Thyroid gland (tissue), 4 donors: ENCODE results near the gene TMC3.

ENCODE experiments used
- CTCF ChIP-seq, 6 experiments: fragments of 200-600 bp in 3 of 6; fragments of 450-650 bp in 3 of 6; sonication (generic) in 3 of 6; IDR thresholded peaks; one replicate each; pipeline ENCODE4 v1.5.1; 2016 to 2019; ENCODE audit warnings: antibody characterized with exemption in 6 of 6, mild to moderate bottlenecking in 2 of 6, inconsistent platforms in 1 of 6, moderate library complexity in 1 of 6
- POLR2A ChIP-seq, 2 donors: fragments of 450-650 bp; IDR thresholded peaks; one replicate each; pipeline ENCODE4 v1.6.1; 2017; ENCODE audit warnings: antibody characterized with exemption in 2 of 2, mild to moderate bottlenecking in 2 of 2, moderate library complexity in 1 of 2

GRCh38 chr15:81407176-81407575 is 33.2 kb upstream of the TMC3 start:
- TF ChIP-seq CTCF (IDR thresholded peaks at IDR 0.05): no peak
- no peak for TF ChIP-seq POLR2A (IDR thresholded peaks at IDR 0.05)
